Measurements from ENCODE around the gene ULK4. TPM values are rescaled to one million over a fixed set of nuclear protein-coding genes. Genes with fewer than 3 reads are reported as not detected.

Gene ULK4
- total RNA-seq, 1 experiment from 2014 or later: 6.3 TPM

GRCh38 chr3:42007785-42008184 lies 45.9 kb upstream of the ULK4 start:
- Histone ChIP-seq H3K36me3 (ENCODE audit: control insufficient read depth in 1 of 2, insufficient read depth in 2 of 2, low read length in 2 of 2) (no peaks in the 10 kb centered on the region), H3K27me3 (ENCODE audit: insufficient read depth, low read length) (no peaks in the 10 kb centered on the region), H2AFZ (ENCODE audit: low read depth, low read length, poor library complexity, severe bottlenecking) (no peak overlapping the region), H3K9me2 (ENCODE audit: insufficient read depth) (no peaks in the 10 kb centered on the region), H3K79me2 (ENCODE audit: insufficient read depth, low read length) (no peaks in the 10 kb centered on the region), H3K9ac (ENCODE audit: low read length) (no peak overlapping the region), H3K4me3 (replicated peaks in 1 of 2; ENCODE audit: low read depth in 1 of 2, low read length in 2 of 2) (no peak overlapping the region), H3K4me2 (ENCODE audit: low read length) (no peak overlapping the region), H3K9me3 (ENCODE audit: control insufficient read depth in 1 of 2, insufficient read depth in 1 of 2, low read depth in 1 of 2, low read length in 2 of 2) (no peaks in the 10 kb centered on the region), H4K20me1 (ENCODE audit: insufficient read depth) (no peaks in the 10 kb centered on the region), H3K4me1 (ENCODE audit: control insufficient read depth in 1 of 2, insufficient read depth in 2 of 2, low read length in 2 of 2) (peaks cover 0 to 5% of the 10 kb centered on the region in 2 experiments; a peak in 3 of 4 replicates), H3K27ac (ENCODE audit: low read depth, low read length) (no peak overlapping the region)
- no peak for TF ChIP-seq TCF7L2 (IDR thresholded peaks at IDR 0.05; ENCODE audit: borderline replicate concordance, extremely low read depth, insufficient read depth, insufficient read length)
- TF ChIP-seq ZBTB33 (IDR thresholded peaks at IDR 0.05; ENCODE audit: extremely low read depth, insufficient replicate concordance, low read length): no peak
- TF ChIP-seq REST (IDR thresholded peaks at IDR 0.05; ENCODE audit: low read depth): no peak
- TF ChIP-seq CTCF (IDR thresholded peaks at IDR 0.05 in 2 of 3, conservative IDR thresholded peaks at IDR 0.05 in 1 of 3; ENCODE audit: borderline replicate concordance in 1 of 3, insufficient read depth in 1 of 3, low read depth in 2 of 3, low read length in 2 of 3): no peak
- no peak for TF ChIP-seq SIN3A (IDR thresholded peaks at IDR 0.05; ENCODE audit: low read depth)
- no peak for TF ChIP-seq EZH2 (IDR thresholded peaks at IDR 0.05)
- TF ChIP-seq SP1 (IDR thresholded peaks at IDR 0.05; ENCODE audit: low read depth): no peak
- TF ChIP-seq POLR2AphosphoS5 (IDR thresholded peaks at IDR 0.05; ENCODE audit: low read depth, low read length): no peak
- no peak for TF ChIP-seq POLR2A (IDR thresholded peaks at IDR 0.05; ENCODE audit: borderline replicate concordance, extremely low read depth, insufficient read depth, insufficient read length)
- TF ChIP-seq CEBPB (IDR thresholded peaks at IDR 0.05; ENCODE audit: low read depth): no peak
- TF ChIP-seq SRF (IDR thresholded peaks at IDR 0.05; ENCODE audit: low read depth): no peak
- no peak for TF ChIP-seq ATF3 (IDR thresholded peaks at IDR 0.05)
- TF ChIP-seq ZNF274 (IDR thresholded peaks at IDR 0.05; ENCODE audit: low read depth, low read length): no peak
- no peak for TF ChIP-seq RAD21 (IDR thresholded peaks at IDR 0.05; ENCODE audit: low read depth)
- no peak for TF ChIP-seq CBX3 (IDR thresholded peaks at IDR 0.05; ENCODE audit: low read depth)
- no peak for TF ChIP-seq EGR1 (IDR thresholded peaks at IDR 0.05; ENCODE audit: low read depth)
- no peak for TF ChIP-seq ELF1 (IDR thresholded peaks at IDR 0.05; ENCODE audit: borderline replicate concordance, low read depth)
- no peak for DNase-seq (ENCODE audit: low read depth, low spot score)
- ChIA-PET POLR2A (no interaction called here), CTCF (no interaction called here), RAD21 (ENCODE audit: low non-redundant PET in 1 of 2, low total read pairs in 2 of 2, uncharacterized antibody in 2 of 2, unreplicated experiment in 2 of 2) (no interaction called here)
- no peak for ATAC-seq
- intact Hi-C loops (cut with micrococcal nuclease): no loop called here
- BruUV-seq (replicated peaks): no TSS peak
